Heart left ventricle (tissue), 16 donors: ENCODE data around the gene BICDL1. TPM values are rescaled to one million over a fixed set of nuclear protein-coding genes. Genes with fewer than 3 reads are reported as not detected.
"Not testable (repeated sequence)": the region's sequence is repeated elsewhere in the genome, so short reads cannot be mapped to it uniquely, and the experiment has no call there.

Experiments
- ATAC-seq, 4 donors: fragments of 200-7000 bp; cut with Tn5 transposase; one replicate each; pipeline ENCODE4 v1.9.1; 2020 to 2022; ENCODE audit warnings: moderate library complexity in 4 of 4, mild to moderate bottlenecking in 3 of 4, moderate number of reproducible peaks in 1 of 4
- DNase-seq, 5 donors: peaks; one replicate each; pipeline ENCODE4 v3.0.0-alpha.2; 2020
- H3K27ac ChIP-seq, 12 donors: fragments of 200-600 bp; sonication (generic) in 4 of 12; one replicate each; pipeline versions ENCODE4 v1.5.0 to v1.8.0; 2016 to 2022; ENCODE audit warnings: mild to moderate bottlenecking in 2 of 12
- H3K27me3 ChIP-seq, 9 donors: fragments of 200-600 bp; sonication (generic) in 2 of 9; one replicate each; pipeline versions ENCODE4 v1.5.1 to v1.8.0; 2016 to 2022; ENCODE audit warnings: mild to moderate bottlenecking in 3 of 9
- H3K36me3 ChIP-seq, 9 donors: fragments of 200-600 bp; sonication (generic) in 2 of 9; one replicate each; pipeline versions ENCODE4 v1.5.0 to v1.8.0; 2018 to 2022; ENCODE audit warnings: mild to moderate bottlenecking in 2 of 9
- H3K4me1 ChIP-seq, 12 donors: fragments of 200-600 bp; sonication (generic) in 4 of 12; one replicate each; pipeline versions ENCODE4 v1.5.0 to v1.8.0; 2016 to 2022; ENCODE audit warnings: mild to moderate bottlenecking in 3 of 12
- H3K4me3 ChIP-seq, 12 donors: fragments of 200-600 bp; sonication (generic) in 4 of 12; one replicate each; pipeline versions ENCODE4 v1.5.0 to v1.8.0; 2017 to 2022; ENCODE audit warnings: mild to moderate bottlenecking in 9 of 12, moderate library complexity in 4 of 12
- H3K9me3 ChIP-seq, 12 donors: fragments of 200-600 bp; sonication (generic) in 4 of 12; one replicate each; pipeline versions ENCODE4 v1.5.0 to v1.8.0; 2016 to 2022; ENCODE audit warnings: mild to moderate bottlenecking in 1 of 12
- POLR2A ChIP-seq, 2 donors: fragments of 450-650 bp; IDR thresholded peaks; one replicate each; pipeline ENCODE4 v1.6.1; 2017; ENCODE audit warnings: antibody characterized with exemption in 2 of 2, mild to moderate bottlenecking in 2 of 2, moderate library complexity in 2 of 2
- WGBS, 4 donors: extraction: QIAGEN DNeasy Blood & Tissue Kit in 2 of 4; methylation state at CpG; one replicate each; pipeline versions ENCODE4 v1.1.5 to v1.1.7; 2013 to 2018; 5-methylcytosine and 5-hydroxymethylcytosine counted together
- intact Hi-C, 10 donors: fragments of 100-400 bp; cut with DNase I; formaldehyde crosslinking; loops; one replicate each; pipeline versions ENCODE4 v1.11.1 to v1.14.2; 2022
- polyA plus RNA-seq, 2 donors: library from polyadenylated mRNA; stranded (reverse); fragments of 200-250 nt; gene quantifications; one replicate each; pipeline ENCODE4 v1.2.3, GENCODE V29; 2013
- total RNA-seq, 9 donors: library from RNA; depleted of rRNA in 2 of 9; stranded (reverse); fragments of >200 nt in 2 of 9; fragmentation: NEBNext Ultra II Directional in 3 of 9; extraction: Animal tissue kit (Norgen Biotek cat#: 25700) in 3 of 9; gene quantifications; one replicate each; pipeline versions ENCODE4 v1.1.0 to v1.2.4, GENCODE V29; 2016 to 2023
- TF ChIP-seq, protein P1 (sequence below), 12 donors: fragments of 200-600 bp; sonication (generic) in 4 of 12; IDR thresholded peaks; one replicate each; pipeline versions ENCODE4 v1.5.0 to v1.8.0; 2018 to 2022; ENCODE audit warnings: antibody characterized with exemption in 12 of 12, mild to moderate bottlenecking in 5 of 12
- donor health status: ischemic (EF 13 %, LVEDD 7.1; RV severe dilation, severe dysfunction).
- donor health status: healthy with polysubstance abuse.
- donor health status: DM: no; HTN: yes; CAD: no.
- donor health status: DM: no; HTN: no; CAD: no.
- donor health status: ischemic (EF 25% LVEDD 6.9; RV normal size, moderate dysfunction).
- donor health status: ischemic (EF 25% LVEDD 5.7; RV mildly dilated, moderate dysfunction).
- donor health status: healthy.
- donor health status: DM: yes; HTN: yes; CAD: no.
- donor health status: ischemic (EF 35%, LVEDD 5.7; RV mildly dilated, moderate dysfunction).
- donor health status: nonischemic (EF 11% LVEDD 7.7; RV severe dilation, severe dysfunction).
- donor health status: DM: yes; HTN: yes; CAD: no.
- donor health status: PGD.
- donor health status: ischemic (EF 29% LVEDD 5.4; RV normal size, mild dysfunction).
- donor health status: nonischemic (EF 23%, LVEDD 6.1; RV moderate dilation, normal function).

BICDL1 gene
- total and polyA plus RNA-seq, 11 donors: 0.12 to 28.0 (median 0.30) TPM; not detected in 4

DNA sequence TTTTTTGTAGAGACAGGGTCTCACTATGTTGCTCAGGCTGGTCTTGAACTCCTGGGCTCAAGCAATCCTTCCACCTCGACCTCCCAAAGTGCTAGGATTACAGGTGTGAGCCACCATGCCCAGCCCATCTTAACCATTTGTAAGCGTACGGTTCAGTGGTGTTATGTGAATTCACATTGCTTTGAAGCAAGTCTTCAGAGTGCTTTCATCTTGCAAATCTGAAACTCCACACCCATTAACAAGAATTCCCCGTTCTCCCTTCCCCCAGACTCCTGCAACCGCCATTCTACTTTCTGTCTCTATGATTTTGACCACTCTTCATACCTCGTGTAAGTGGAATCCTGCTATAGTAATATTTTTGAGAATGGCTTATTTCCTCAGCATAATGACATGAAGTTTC lies 24.9 kb upstream of the BICDL1 start:
- Histone ChIP-seq H3K27ac (no peak overlapping the region), H3K27me3 (peaks cover 0 to 9% (median 0%) of the 10 kb centered on the region in 9 donors), H3K4me3 (no peak overlapping the region), H3K4me1 (no peaks in the 10 kb centered on the region), H3K36me3 (no peaks in the 10 kb centered on the region), H3K9me3 (no peaks in the 10 kb centered on the region)
- whole genome bisulfite sequencing, 4 donors: 79 to 81% (median 81%) methylated on average over 6 of the region's 6 CpGs
- no peak for TF ChIP-seq POLR2A (IDR thresholded peaks at IDR 0.05)
- TF ChIP-seq, protein P1, sequence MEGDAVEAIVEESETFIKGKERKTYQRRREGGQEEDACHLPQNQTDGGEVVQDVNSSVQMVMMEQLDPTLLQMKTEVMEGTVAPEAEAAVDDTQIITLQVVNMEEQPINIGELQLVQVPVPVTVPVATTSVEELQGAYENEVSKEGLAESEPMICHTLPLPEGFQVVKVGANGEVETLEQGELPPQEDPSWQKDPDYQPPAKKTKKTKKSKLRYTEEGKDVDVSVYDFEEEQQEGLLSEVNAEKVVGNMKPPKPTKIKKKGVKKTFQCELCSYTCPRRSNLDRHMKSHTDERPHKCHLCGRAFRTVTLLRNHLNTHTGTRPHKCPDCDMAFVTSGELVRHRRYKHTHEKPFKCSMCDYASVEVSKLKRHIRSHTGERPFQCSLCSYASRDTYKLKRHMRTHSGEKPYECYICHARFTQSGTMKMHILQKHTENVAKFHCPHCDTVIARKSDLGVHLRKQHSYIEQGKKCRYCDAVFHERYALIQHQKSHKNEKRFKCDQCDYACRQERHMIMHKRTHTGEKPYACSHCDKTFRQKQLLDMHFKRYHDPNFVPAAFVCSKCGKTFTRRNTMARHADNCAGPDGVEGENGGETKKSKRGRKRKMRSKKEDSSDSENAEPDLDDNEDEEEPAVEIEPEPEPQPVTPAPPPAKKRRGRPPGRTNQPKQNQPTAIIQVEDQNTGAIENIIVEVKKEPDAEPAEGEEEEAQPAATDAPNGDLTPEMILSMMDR (IDR thresholded peaks at IDR 0.05): no peak
- DNase-seq: no peak
- intact Hi-C loops: no loop called here
- ATAC-seq: no peak

DNA sequence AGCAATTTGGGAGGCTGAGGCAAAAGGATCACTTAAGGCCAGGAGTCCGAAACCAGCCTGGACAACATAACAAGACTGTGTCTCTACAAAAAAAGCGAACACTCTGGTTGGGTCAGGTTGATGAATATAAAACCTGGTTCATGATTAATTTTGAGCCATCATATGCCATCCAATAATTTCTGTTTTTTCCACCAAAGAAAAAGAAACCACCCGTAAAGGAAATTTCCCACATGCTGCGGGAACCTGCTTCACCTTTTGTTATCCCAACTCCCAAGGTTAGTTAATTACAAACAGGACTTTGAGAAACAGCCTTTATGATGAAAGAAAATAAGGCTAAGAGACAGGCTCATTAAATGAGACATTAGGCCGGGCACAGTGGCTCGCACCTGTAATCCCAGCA lies 24.1 kb upstream of the BICDL1 start:
- TF ChIP-seq, protein P1 (IDR thresholded peaks at IDR 0.05): no peak
- TF ChIP-seq POLR2A (IDR thresholded peaks at IDR 0.05): no peak
- no peak overlapping the region for H3K4me3 ChIP-seq
- ATAC-seq (no peak), DNase-seq (no peak)
- WGBS, 4 donors: 91 to 94% (median 93%) methylated on average over 6 of the region's 6 CpGs
- no peaks in the 10 kb centered on the region for H3K9me3 ChIP-seq
- H3K27ac ChIP-seq: no peak overlapping the region
- no peaks in the 10 kb centered on the region for H3K4me1 ChIP-seq
- no peaks in the 10 kb centered on the region for H3K36me3 ChIP-seq
- H3K27me3 ChIP-seq: peaks cover 0 to 9% (median 0%) of the 10 kb centered on the region in 9 donors
- intact Hi-C loops: no loop called here

DNA sequence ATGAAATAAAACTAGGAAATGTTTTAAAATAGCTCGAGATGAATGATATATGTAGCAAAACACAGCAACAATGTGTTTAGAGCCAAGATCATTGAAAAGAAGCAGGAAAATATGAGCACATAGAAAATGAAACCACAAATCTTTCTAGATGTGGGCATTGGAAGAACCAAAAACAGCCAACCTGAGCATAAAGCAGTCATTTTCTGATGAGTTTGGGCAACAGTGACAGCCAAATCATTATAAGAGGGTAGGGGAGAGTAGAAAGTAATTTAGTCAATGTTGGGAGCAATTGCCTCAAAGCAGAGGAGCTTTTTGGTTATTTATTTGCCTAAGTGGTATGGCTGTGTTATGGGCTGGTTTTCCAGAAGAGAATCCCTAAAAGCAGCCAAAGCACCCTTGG lies 8.8 kb upstream of the BICDL1 start:
- Histone ChIP-seq H3K4me1 (no peaks in the 10 kb centered on the region), H3K27me3 (peaks cover 0 to 63% (median 16%) of the 10 kb centered on the region in 9 donors), H3K4me3 (no peak overlapping the region), H3K27ac (no peak overlapping the region), H3K36me3 (no peaks in the 10 kb centered on the region), H3K9me3 (no peaks in the 10 kb centered on the region)
- intact Hi-C loops: no loop called here
- no peak for ATAC-seq
- WGBS, 4 donors: 31 to 52% (median 45%) methylated on average over 1 of the region's 1 CpG
- no peak for TF ChIP-seq POLR2A (IDR thresholded peaks at IDR 0.05)
- TF ChIP-seq, protein P1 (IDR thresholded peaks at IDR 0.05): no peak
- DNase-seq: no peak

DNA sequence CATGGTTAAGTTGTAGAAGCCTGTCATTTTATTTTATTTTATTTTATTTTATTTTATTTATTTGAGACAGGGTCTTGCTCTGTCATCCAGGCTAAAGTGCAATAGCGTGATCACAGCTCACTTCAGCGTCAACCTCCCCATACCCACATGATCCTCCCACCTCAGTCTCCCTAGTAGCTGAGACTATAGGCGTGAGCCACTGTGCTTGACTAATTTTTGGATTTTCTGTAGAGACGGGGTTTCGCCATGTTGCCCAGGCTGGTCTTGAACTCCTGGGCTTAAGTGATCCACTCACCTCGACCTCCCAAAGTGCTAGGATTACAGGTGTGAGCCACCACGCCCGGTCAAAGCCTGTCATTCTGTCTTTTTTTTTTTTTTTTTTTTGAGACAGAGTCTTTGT lies 8.3 kb upstream of the BICDL1 start:
- H3K4me1 ChIP-seq, H3K27ac ChIP-seq, H3K36me3 ChIP-seq, H3K4me3 ChIP-seq, ATAC-seq, intact Hi-C loops, DNase-seq, H3K9me3 ChIP-seq: not testable (repeated sequence)
- H3K27me3 ChIP-seq: peaks cover 0 to 67% (median 18%) of the 10 kb centered on the region in 9 donors
- WGBS, 4 donors: 79 to 89% (median 82%) methylated on average over 8 of the region's 8 CpGs

DNA sequence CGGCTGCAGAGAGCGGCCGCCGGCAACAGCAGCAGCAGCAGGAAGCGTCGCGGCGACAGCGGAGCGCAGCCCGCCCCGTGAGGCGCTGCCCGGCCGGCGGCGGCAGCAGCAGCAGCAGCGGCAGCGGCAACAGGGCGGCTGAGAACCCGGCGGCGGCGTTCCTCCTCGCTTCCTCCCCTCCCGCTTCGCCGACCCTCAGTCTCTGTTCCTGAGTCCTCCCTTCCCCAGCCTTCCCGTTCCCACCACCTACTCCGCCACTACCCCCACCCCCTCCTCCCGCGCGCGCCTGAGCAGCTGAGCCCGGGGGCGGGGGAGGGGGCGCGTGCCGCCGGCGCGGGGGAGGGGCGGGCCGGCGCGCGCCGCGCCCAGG lies 310 bp downstream of the BICDL1 start:
- TF ChIP-seq POLR2A (IDR thresholded peaks at IDR 0.05): no peak
- H3K27ac ChIP-seq: peak overlapping the region in 2 of 12 donors; percentile 54 to 62
- H3K9me3 ChIP-seq: no peaks in the 10 kb centered on the region
- WGBS, 4 donors: 0 to 8% (median 1%) methylated on average over 5 to 49 of the region's 49 CpGs
- H3K4me1 ChIP-seq: peaks cover 0 to 20% (median 11%) of the 10 kb centered on the region in 12 donors
- ATAC-seq (peak in 2 of 4 donors; percentile 45 to 54), DNase-seq (peak in 2 of 5 donors; percentile 9 to 30)
- no peaks in the 10 kb centered on the region for H3K36me3 ChIP-seq
- intact Hi-C loops: no loop called here
- peak overlapping the region; percentile 26 to 68 (median 54) for H3K4me3 ChIP-seq
- peaks cover 0 to 75% (median 30%) of the 10 kb centered on the region in 9 donors for H3K27me3 ChIP-seq
